Karpas-422 (cell line): ENCODE measurements around the gene B4GALNT3. TPM values are rescaled to one million over a fixed set of nuclear protein-coding genes. Genes with fewer than 3 reads are reported as not detected.

ENCODE experiments used
- DNase-seq: peaks from one replicate; pipeline ENCODE4 v3.0.0-alpha.2; 2015
- H2AFZ ChIP-seq: fragments of 200-600 bp; sonication (generic); 2 replicates; pipeline ENCODE4 v1.6.1; 2014; ENCODE audit warnings: antibody characterized with exemption, low read length, mixed read lengths
- H3K27ac ChIP-seq: fragments of 200-600 bp; sonication (generic); 2 replicates; pipeline ENCODE4 v1.5.1; 2014; ENCODE audit warnings: mild to moderate bottlenecking, low read length, moderate library complexity
- H3K27me3 ChIP-seq: fragments of 200-600 bp; sonication (generic); 2 replicates; pipeline ENCODE4 v1.6.1; 2014; ENCODE audit warnings: low read length, mixed read lengths
- H3K36me3 ChIP-seq: fragments of 200-600 bp; sonication (generic); 2 replicates; pipeline ENCODE4 v1.6.1; 2014; ENCODE audit warnings: low read length, mixed read lengths; ENCODE audit not compliant: insufficient read depth
- H3K4me1 ChIP-seq: fragments of 200-600 bp; sonication (generic); 2 replicates; pipeline ENCODE4 v1.6.1; 2014; ENCODE audit warnings: mild to moderate bottlenecking, low read length, mixed read lengths
- H3K4me2 ChIP-seq: fragments of 200-600 bp; sonication (generic); 2 replicates; pipeline ENCODE4 v1.6.1; 2014; ENCODE audit warnings: low read length, low read depth, mild to moderate bottlenecking; ENCODE audit not compliant: poor library complexity, severe bottlenecking
- H3K4me3 ChIP-seq: fragments of 200-600 bp; sonication (generic); 2 replicates; pipeline ENCODE4 v1.5.1; 2014; ENCODE audit warnings: mild to moderate bottlenecking, antibody characterized with exemption, low read length, mixed read lengths
- H3K79me2 ChIP-seq: fragments of 200-600 bp; sonication (generic); 2 replicates; pipeline ENCODE4 v1.6.1; 2014; ENCODE audit warnings: mild to moderate bottlenecking, low read length, mixed read lengths
- H3K9ac ChIP-seq: fragments of 200-600 bp; sonication (generic); 2 replicates; pipeline ENCODE4 v1.6.0; 2014; ENCODE audit warnings: low read length
- H3K9me2 ChIP-seq: fragments of 200-600 bp; sonication (generic), shearing (Covaris generic); replicated peaks from 2 replicates; pipeline ENCODE4 v1.6.0; 2014; ENCODE audit warnings: mild to moderate bottlenecking, low read length, moderate library complexity; ENCODE audit not compliant: insufficient read depth
- H3K9me3 ChIP-seq: fragments of 300-700, 200-600 bp; sonication (generic); 2 replicates; pipeline ENCODE4 v1.6.1; 2014; ENCODE audit warnings: low read length, mixed read lengths
- H4K20me1 ChIP-seq: fragments of 200-600 bp; sonication (generic); 2 replicates; pipeline ENCODE4 v1.6.1; 2014; ENCODE audit warnings: mild to moderate bottlenecking, antibody characterized with exemption, low read length, low read depth; ENCODE audit not compliant: insufficient read depth
- total RNA-seq: library from RNA; depleted of rRNA; stranded (reverse); fragments of >200 nt; shearing (Covaris generic); gene quantifications from 2 replicates; pipeline ENCODE4 v1.2.3, GENCODE V29; 2014; ENCODE audit warnings: low replicate concordance

B4GALNT3 gene
- total RNA-seq, 1 experiment from 2014 or later = 0.30 TPM

DNA sequence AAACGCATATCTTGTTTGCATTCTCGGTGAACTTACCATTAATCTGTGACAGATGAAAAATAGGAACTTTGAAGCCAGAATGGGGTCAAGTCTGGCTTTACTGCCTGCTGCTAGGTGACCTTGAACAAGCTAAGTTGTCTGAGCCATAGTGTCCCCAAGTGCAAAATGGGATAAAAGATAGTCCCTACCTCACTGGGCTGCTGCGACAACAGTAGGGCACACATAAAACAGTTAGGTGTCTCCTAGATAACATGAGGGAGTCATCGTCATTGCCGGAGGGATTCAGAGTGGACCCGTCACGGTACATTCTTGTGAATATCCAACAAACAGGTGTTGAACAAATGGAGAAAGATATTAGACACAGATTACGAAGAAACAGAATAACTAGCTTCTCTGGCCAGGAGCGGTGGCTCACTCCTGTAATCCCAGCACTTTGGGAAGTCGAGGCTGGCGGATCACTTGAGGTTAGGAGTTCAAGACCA lies 132.3 kb downstream of the B4GALNT3 start:
- peak overlapping the region; percentile 96 for H3K27ac ChIP-seq
- peaks cover 51% of the 10 kb centered on the region for H3K4me1 ChIP-seq
- H3K4me2 ChIP-seq = peak overlapping the region; percentile 96
- H3K36me3 ChIP-seq = no peaks in the 10 kb centered on the region; the same call in 1 of the 2 replicates
- no peaks in the 10 kb centered on the region for H3K79me2 ChIP-seq
- peak; percentile 70 for DNase-seq
- H3K4me3 ChIP-seq = peak overlapping the region; percentile 62
- H3K9ac ChIP-seq = peak overlapping the region; percentile 67
- peaks cover 3% of the 10 kb centered on the region; the same call in 1 of the 2 replicates for H3K9me3 ChIP-seq
- H4K20me1 ChIP-seq = no peaks in the 10 kb centered on the region
- H2AFZ ChIP-seq = peak overlapping the region; percentile 77; the same call in 1 of the 2 replicates
- no peaks in the 10 kb centered on the region for H3K27me3 ChIP-seq
- H3K9me2 ChIP-seq = no peaks in the 10 kb centered on the region

DNA sequence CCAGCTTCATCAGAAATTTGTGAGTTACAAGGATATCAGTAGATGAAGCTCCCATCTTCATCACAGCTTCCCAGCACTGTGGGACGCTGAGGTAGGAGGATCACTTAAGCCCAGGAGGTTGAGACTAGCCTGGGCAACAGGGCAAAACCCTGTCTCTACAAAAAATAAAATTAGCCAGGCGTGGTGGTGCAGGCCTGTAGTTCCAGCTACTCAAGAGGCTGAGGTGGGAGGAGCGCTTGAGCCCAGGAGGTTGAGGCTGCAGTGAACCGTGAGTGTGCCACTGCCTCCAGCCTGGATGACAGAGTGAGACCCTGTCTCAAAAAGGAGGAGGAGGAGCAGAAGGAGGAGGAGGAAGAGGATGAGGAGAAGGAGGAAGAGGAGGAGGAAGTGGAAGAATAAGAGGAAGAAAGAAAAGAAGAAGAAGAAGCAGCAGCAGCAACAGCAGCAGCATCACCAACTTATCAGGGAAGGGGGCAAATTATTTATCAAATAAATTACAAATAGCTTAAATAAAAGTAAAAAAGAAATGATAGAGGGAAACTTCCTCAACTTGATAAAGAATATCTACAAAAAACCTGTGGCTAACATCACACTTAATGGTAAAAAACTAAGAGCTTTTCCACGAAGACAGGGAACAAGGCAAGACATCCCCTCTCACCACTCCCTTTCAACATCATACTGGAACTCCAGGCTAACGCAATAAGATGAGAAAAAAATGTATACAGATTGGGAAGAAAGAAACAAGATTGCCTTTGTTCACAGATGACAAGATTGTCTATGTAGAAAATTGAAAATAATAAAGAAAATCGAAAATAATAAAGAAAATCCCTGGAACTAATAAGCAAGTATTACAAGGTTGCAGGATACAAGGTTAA lies 133.9 kb downstream of the B4GALNT3 start:
- Histone ChIP-seq H3K9me2 (no peaks in the 10 kb centered on the region), H3K4me2 (peak overlapping the region; percentile 96), H3K9ac (peak overlapping the region; percentile 52), H3K36me3 (no peaks in the 10 kb centered on the region; the same call in 1 of the 2 replicates), H3K4me1 (peaks cover 51% of the 10 kb centered on the region), H4K20me1 (no peaks in the 10 kb centered on the region), H3K9me3 (peaks cover under 1% of the 10 kb centered on the region; the same call in 1 of the 2 replicates), H3K27ac (peak overlapping the region; percentile 96), H3K79me2 (no peaks in the 10 kb centered on the region), H3K4me3 (peak overlapping the region; percentile 22), H3K27me3 (no peaks in the 10 kb centered on the region), H2AFZ (peak overlapping the region; percentile 73)
- DNase-seq = peak; percentile 76

DNA sequence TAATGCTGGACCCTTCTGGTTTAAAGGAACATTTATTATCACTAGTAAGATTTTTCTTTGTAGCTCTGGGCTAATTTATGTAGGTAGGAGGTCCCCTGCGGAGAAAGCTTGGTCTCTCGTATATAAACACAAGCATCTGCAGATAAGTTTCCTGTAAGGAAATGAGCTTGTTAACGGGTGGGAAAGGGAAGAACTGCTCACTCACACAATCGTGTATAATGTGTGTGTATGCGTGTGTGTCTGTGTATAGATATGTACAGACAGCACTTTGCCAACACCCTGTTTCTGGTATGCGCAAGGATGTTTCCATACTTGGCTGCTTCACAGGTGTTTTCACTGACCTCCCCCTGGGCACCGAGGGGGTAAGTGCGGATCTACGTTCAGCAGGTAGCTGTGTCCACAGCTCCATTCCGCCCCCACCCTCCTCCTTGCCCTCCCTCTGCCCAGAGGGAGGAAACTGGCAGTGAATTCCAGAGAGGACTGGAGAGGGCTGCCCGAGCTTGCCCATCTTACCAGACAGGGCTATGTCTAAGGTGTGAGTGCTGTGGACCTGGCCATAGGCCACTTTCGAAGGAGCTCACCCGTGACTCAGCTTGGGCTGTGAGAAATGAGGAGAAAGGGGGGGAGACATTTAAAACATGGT lies 138.3 kb downstream of the B4GALNT3 start:
- no peaks in the 10 kb centered on the region for H3K36me3 ChIP-seq
- no peak overlapping the region for H3K4me2 ChIP-seq
- no peak overlapping the region for H3K27ac ChIP-seq
- no peak overlapping the region; the same call in 1 of the 2 replicates for H2AFZ ChIP-seq
- no peak overlapping the region for H3K9ac ChIP-seq
- no peaks in the 10 kb centered on the region for H3K27me3 ChIP-seq
- H3K79me2 ChIP-seq = no peaks in the 10 kb centered on the region
- H3K4me1 ChIP-seq = peaks cover 13% of the 10 kb centered on the region
- no peaks in the 10 kb centered on the region for H4K20me1 ChIP-seq
- H3K4me3 ChIP-seq = no peak overlapping the region
- no peaks in the 10 kb centered on the region for H3K9me2 ChIP-seq
- DNase-seq = no peak
- H3K9me3 ChIP-seq = no peaks in the 10 kb centered on the region

DNA sequence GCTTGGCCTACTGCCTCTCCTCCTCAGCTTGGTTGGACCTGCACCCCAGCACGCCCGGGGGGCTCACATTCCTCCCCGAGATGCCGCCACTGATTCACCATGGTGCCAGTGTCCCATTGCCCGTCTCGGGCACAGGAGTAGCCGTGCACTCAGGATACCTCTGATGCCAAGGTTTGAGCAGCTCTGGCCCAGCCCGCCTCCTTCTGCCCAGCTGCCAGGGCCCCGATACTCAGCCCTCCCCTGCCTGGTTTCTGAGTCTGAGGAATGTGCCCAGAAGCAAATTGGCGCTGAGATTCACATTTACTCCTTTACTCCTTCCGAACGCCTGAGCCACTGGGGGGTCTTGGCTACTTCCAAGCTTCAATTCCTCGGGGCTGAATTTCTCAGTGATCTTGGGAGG lies 140.0 kb downstream of the B4GALNT3 start:
- no peak overlapping the region for H2AFZ ChIP-seq
- no peak for DNase-seq

DNA sequence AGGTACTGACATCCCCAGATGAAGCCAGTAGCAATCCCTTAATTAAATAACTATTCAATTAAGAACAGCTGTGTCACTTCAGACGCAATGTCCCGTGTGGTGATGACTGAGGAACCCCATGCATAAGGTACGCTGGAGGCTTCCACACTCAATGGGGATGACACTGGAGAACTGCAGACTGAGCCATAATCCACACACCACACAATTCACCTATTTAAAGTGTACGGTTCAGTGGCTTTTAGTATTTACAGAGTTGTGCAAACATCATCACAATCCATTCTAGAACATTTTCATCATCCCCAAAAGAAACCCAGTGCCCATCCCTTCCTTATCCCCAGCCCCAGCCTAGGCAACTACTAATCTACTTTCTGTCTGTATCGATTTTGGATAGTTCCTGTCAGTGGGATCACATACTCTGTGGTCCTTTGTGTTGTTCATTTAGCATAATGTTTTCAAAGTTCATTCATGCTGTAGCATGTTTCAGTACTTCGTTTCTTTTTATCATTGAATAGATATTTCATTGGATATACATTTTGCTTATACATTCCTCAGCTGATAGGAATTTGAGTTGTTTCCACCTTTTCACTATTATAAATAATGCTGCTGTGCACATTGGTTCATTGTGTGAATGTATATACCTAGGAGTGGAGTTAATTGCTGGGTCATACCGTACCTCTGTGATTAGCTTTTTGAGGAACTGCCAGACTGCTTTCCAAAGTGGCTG lies 142.4 kb downstream of the B4GALNT3 start:
- Histone ChIP-seq H4K20me1 (no peaks in the 10 kb centered on the region), H3K27ac (no peak overlapping the region), H3K9ac (no peak overlapping the region), H3K4me1 (no peaks in the 10 kb centered on the region), H3K9me2 (no peaks in the 10 kb centered on the region), H3K4me2 (no peak overlapping the region), H3K4me3 (no peak overlapping the region), H2AFZ (no peak overlapping the region), H3K36me3 (no peaks in the 10 kb centered on the region), H3K27me3 (no peaks in the 10 kb centered on the region), H3K9me3 (no peaks in the 10 kb centered on the region), H3K79me2 (no peaks in the 10 kb centered on the region)
- DNase-seq = no peak

More for the DNA sequence above, 140.0 kb downstream of the B4GALNT3 start:
- Histone ChIP-seq H3K9ac (no peak overlapping the region), H3K4me3 (no peak overlapping the region), H3K9me2 (no peaks in the 10 kb centered on the region), H3K27ac (no peak overlapping the region), H4K20me1 (no peaks in the 10 kb centered on the region), H3K9me3 (no peaks in the 10 kb centered on the region), H3K4me2 (no peak overlapping the region), H3K4me1 (no peaks in the 10 kb centered on the region), H3K79me2 (no peaks in the 10 kb centered on the region), H3K36me3 (no peaks in the 10 kb centered on the region), H3K27me3 (no peaks in the 10 kb centered on the region)

DNA sequence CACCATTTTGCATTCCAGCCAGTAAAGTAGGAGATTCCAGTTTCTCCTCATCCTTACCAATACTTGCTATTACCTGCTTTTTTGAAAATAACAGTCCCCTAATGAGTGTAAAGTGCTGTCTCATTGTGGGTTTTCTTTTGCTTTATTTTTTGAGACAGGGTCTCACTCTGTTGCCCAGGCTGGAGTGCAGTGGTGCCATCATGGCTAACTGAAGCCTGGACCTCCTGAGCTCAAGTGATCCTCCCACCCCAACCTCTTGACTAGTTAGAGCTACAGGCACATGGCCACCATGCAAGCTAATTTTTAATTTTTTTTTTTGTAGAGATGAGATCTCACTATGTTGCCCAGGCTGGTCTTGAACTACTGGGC lies 142.9 kb downstream of the B4GALNT3 start:
- Histone ChIP-seq H3K4me3 (no peak overlapping the region), H3K4me1 (no peaks in the 10 kb centered on the region), H3K9me2 (no peaks in the 10 kb centered on the region), H3K27me3 (no peaks in the 10 kb centered on the region), H4K20me1 (no peaks in the 10 kb centered on the region), H3K9me3 (no peaks in the 10 kb centered on the region), H3K4me2 (no peak overlapping the region), H3K79me2 (no peaks in the 10 kb centered on the region), H2AFZ (no peak overlapping the region), H3K9ac (no peak overlapping the region), H3K36me3 (no peaks in the 10 kb centered on the region), H3K27ac (no peak overlapping the region)
- DNase-seq = no peak

DNA sequence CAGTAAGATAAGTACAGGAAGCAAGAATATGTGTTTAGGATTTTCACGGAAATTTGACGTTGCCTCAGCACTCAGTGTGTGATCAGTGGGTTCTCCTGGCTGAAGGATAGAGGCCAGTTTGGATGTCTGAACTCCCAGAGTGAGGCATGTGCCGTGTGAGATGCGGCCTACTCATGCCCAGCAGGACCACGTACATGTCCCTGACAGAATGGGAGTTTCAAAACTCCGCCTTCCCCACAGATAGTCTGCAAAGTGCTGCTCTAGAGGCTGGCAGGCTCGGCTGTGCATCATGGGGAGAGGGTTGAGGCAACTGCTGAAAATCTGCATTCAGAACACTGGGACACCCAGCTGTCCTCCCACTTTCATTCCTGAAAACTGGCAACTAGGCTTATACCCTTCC lies 145.2 kb downstream of the B4GALNT3 start:
- H3K9ac ChIP-seq = no peak overlapping the region
- H2AFZ ChIP-seq = no peak overlapping the region
- no peak overlapping the region for H3K27ac ChIP-seq
- H3K9me3 ChIP-seq = no peaks in the 10 kb centered on the region
- H3K36me3 ChIP-seq = no peaks in the 10 kb centered on the region
- no peaks in the 10 kb centered on the region for H3K9me2 ChIP-seq
- no peaks in the 10 kb centered on the region for H3K27me3 ChIP-seq
- H3K4me2 ChIP-seq = no peak overlapping the region
- DNase-seq = no peak
- no peaks in the 10 kb centered on the region for H4K20me1 ChIP-seq
- H3K79me2 ChIP-seq = no peaks in the 10 kb centered on the region
- peaks cover under 1% of the 10 kb centered on the region for H3K4me1 ChIP-seq
- no peak overlapping the region for H3K4me3 ChIP-seq
